HG03460 (cell line): ENCODE results near the gene ACAP3.

Experiments
- ATAC-seq: cut with Tn5 transposase; IDR thresholded peaks from one replicate; pipeline ENCODE4 v1.9.1; 2021; ENCODE audit not compliant: unreplicated experiment

The ACAP3 gene

DNA sequence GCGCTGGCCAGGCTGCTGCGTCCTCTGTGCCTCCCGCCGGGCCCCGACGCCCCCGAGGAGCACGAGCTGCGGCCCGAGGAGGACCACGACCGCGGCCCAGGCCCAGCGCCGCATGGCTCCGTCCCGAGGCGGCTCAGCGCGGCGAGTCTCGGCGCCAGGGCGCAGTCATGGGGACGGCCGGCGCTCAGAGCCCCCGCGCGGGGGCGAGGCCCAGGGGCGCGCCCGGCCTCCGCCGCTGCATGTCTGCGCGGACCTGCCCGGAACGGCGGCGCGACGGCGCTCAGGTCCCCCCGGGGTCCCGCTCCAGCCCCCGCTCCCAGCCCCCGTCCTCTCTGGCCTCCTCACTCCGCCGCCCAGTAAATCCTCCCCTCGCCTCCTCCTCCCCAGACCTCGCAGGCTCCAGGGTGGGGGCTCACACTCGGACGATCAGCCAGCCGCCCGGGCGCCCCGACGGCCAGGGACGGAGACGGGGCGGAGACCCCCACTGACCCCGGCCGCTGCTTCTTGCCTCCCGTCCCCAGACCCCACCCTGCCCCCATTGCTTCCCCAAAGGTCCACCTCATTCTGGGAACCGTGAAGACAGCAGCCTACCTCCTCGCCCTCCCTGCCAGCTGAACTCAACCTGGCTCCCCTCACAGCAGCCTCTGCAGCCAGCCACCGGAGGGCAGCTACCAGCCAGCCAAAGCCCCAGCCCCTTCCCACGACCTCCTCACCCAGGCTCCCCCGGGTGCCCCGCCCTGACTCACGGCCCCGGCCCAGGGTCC, 61.0 kb downstream of the ACAP3 start, which contains the start of gene C1QTNF12:
Gene C1QTNF12, minus strand, starts transcription at position 146 of the 764 bp plus-strand sequence. Its CDS starts 32 bp downstream, at position 114.
- ATAC-seq = no peak

DNA sequence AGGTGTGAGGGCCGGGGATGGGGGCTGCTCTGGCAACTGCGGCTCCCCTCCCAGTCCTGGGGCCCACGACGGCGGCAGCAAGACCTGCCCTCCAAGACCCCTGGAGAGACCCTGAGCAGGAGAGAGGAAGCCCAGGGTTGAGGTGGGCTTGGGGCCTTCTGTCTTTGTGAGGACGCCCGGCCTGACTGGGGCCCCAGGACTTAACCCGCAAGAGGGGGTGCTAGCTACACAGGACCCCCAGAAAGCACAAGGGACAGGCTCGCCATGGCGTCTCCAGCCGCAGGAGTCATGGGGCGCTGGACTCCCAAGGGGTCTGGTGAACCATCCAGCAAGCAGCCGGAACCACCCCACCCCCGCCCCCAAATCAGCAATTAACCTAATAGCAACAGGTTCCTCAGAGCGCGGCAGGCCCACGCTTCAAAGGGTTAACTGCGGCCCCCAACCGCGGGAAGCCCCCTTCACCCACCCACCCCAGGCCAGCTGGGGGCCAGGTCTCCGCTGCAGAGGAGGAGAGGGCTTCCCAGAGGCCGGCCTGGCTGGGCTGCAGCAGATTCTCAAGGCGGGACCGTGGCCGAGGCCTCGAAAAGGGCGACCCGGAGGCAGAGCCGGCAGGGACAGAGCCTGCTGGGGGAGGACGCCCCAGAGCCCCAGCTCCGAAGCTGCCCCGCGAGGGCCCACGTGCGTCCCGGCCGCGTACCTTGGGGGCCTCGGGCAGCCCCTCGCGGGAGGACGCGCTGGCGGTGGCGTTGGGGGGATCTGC, 61.7 kb downstream of the ACAP3 start:
- no peak for ATAC-seq

DNA sequence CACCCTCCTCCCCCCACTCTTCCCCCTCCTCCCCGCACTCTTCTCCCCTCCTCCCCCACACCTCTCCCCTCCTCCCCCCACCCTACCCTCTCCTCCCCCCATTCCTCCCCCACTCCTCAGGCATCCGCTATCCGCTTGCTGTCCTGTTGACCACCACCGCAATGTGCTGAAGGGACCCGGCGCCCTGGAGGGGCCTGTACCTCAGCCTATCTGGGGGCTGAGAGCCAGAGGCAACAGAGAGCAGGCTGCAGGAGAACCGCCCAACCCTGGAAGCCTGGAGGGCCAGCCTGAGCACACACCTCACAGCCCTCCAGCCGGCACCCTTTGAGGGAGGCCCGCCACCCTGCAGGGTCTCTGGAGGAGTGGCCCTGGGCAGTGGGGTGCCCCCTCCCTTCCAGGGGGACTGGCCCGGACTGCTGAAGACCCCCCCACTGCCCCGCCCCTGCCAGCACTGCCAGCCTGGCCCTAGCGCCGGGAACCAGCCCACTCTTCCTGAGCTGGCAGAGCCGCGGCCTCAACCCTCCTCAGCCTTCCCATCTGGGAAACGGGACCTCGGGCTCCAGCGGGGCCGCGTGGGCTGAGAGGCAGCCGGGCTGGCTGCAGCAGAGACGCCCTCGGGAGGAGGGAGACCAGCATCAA, 62.4 kb downstream of the ACAP3 start:
- no peak for ATAC-seq

GRCh38 chr1:1244192-1244811, 63.4 kb downstream of the ACAP3 start:
- no peak for ATAC-seq

DNA sequence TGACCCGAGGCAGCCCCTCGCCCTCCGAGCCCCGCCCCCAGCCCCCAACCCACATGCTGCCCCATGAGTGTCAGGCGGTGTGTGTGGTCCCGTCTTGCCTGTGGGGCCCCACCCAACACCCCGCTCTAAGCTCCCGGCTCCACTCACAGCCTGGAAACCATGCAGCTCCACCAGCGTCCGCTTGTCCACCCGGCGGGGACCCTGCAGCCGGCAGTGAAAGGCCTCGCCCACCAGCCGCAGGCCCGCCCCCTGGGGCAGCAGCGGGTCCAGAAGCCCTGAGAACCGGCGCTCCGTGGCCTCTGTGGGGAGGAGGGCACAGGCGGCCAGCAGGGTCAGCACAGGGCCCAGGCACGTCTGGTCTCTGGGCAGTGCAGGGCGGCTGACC, 63.9 kb downstream of the ACAP3 start:
- no peak for ATAC-seq

DNA sequence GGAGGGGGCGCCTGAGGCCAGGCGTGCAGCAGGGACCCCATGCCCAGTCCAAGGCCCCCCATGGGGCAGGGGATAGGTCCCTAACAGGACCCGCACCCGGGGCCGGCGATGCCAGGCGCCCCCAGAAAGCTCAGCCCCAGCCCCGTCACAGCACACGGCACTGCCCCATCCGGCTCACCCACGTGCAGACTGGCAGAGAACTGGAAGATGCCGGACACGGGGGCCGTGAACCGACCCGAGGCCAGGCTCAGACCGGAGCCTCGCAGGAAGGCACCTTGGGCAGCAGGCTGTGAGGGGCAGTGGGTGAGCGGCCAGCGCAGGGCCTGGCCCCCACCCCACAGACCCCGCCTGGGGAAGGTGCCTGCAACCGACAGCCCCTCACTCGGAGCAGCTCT, 64.5 kb downstream of the ACAP3 start:
- no peak for ATAC-seq

- ATAC-seq = no peak
Measured at GRCh38 chr1:1242461-1243265, 65.1 kb downstream of the ACAP3 start.
